ENCODE results near the gene MMRN1. TPM values are rescaled to one million over a fixed set of nuclear protein-coding genes. Genes with fewer than 3 reads are reported as not detected.

Gene MMRN1
- total RNA-seq, 2 experiments from 2014 or later, result not detected

DNA sequence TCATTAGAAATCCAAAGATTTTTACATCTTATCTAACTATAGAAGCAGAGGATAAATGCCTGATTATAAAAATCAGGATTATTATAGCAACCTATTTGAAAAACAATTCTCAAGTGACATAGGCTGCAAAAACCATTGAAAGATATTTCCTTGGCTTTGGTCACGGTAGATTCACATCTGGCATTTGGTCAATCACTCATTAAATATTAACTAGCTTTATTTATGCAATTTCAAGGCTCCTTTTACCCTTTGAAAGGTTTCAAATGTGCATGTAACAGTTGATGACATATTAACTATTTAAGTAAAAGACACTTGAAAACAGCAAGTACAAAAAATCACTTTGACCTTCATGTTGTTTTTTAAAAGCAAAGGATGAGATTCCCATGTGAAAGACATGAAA is 98.1 kb downstream of the MMRN1 start:
- ChIA-PET POLR2A (no interaction called here), CTCF (no interaction called here)

DNA sequence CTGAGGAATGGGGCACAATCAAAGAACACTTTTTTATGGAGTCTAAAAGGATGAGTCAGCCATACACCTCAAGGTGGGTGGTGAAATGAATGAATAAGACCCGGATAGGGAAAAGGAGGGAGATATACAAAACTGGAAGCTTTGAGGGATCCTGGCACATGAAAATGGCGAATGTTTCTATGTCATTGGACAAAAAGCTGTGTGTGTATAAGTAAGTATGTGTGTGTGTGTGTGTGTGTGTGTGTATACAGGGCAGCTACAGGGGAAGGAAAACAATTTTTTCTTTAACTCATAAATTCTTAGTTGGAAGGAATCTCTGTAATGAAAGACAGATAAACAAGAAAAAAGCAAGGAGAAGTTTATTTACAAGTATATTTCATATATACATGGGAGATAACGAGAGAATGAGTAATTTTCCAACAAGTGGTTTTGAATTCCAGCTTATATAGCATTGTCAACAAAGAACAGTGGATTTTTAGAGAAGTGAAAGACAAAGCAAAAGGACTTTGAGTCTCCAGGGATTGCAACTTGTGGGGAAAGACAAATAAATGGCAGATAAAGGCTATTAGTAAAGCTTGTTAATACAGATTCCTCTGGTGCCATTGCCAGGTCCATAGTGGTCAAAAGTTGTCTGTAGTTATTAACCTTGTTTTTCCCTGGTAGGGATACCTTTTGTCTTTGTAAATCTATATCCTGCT is 99.7 kb downstream of the MMRN1 start:
- CTCF ChIA-PET, result no interaction called here
- POLR2A ChIA-PET, result no interaction called here

DNA sequence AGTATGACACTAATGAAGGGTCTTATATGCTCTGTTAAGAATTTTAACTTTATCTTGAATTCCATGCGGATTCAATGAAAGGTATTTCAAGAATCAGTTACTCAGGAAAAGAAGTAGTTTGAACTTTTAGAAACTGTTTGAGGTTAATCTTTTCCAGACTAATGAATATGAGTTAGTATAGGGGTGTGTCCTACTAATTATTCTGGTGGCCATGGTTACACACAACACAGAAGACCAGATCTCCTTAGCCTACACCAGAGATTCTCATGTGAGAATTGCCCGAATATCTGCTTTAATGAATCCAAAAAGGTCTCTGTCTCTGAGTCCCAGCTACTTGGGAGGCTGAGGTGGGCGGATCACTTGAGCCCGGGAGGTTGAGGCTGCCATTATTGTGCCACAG is 100.4 kb downstream of the MMRN1 start:
- ChIA-PET CTCF (no interaction called here), POLR2A (no interaction called here)

DNA sequence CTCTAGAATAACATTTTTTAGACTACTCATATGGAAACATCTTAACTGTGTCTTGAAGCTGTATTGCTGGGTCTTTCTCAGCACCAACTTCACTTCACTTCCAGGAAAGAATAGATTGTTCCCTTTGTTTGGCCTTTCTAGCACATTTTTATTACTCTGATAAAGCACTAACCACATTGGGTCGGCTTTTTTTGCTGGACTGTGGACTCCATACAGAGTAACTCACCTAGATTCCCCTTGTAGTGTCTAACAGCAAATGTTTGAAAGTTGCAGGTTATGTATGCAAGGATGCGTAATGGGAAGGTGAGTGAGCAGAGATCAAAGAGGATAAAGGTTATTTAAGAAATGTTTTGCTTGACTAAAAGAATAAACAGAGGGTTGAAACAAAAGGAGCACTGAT is 101.2 kb downstream of the MMRN1 start:
- CTCF ChIA-PET, result no interaction called here
- POLR2A ChIA-PET, result no interaction called here

DNA sequence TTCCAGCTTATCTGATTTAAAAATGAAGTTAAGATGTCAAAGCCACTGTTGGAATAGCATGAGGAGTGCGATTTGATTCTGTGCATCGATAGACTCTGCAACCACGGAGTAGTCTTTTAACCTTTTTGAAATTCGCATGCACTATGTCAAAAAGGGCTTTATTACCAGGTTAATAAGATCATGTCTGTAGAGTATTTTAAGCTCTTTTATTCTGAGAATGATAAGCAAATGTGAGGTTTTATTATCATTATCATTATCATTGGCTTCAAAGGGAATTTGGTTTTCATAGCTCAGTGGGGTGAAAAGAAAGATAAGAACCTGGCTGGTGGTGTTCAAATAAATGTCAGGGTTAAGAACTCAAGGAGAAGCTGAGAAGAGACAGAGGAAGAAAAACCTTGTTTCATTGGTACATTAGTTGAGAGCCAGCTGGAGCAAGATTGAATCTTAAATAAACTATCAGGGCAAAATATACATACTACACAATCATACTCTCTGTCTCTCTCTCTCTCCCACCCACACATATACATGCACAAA is 102.6 kb downstream of the MMRN1 start:
- POLR2A ChIA-PET, result no interaction called here
- CTCF ChIA-PET, result no interaction called here

DNA sequence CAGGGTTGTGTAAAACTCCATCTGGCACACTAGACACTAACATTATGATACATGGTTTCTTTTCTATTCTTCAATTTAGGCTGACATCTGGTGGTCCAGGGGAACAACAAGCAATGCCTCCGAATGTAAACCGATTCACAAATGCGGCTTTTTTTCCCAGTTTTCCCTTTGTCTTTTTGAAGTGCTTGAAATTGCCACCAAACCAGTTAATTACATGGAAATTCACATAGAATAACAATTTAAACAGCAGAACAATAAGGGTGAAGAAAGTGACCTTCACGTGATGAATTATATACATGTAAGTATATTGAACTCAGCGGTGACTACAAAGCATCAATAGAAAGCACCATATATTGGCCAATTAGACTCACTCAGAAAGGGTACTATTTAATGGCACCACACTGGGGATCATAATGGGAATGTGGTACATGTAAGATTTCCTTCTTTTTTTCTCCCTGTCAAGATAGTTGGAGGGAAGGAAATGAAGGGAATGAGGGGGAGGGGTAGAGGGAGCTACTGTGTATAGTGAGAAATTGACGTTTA is 103.9 kb downstream of the MMRN1 start:
- POLR2A ChIA-PET, result no interaction called here
- CTCF ChIA-PET, result no interaction called here

DNA sequence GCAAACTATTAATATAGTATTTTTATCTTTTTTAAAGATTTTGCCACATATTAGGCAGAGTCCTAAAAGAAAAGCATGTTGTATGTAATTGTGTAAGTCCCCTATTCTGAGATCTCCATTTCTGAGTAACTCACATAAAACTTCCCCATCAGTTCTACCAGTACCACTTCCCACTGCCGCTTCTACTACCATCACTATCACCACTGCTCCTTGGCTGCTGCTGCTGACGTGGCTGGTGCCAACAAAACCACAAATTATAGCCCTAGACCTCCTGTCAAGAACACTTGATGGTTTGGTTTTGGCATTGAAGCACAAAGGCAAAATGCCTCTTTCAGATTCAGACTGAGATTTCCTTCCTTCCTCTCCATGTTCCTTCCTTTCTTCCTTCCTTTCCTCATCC is 106.4 kb downstream of the MMRN1 start:
- ChIA-PET CTCF (no interaction called here), POLR2A (no interaction called here)

DNA sequence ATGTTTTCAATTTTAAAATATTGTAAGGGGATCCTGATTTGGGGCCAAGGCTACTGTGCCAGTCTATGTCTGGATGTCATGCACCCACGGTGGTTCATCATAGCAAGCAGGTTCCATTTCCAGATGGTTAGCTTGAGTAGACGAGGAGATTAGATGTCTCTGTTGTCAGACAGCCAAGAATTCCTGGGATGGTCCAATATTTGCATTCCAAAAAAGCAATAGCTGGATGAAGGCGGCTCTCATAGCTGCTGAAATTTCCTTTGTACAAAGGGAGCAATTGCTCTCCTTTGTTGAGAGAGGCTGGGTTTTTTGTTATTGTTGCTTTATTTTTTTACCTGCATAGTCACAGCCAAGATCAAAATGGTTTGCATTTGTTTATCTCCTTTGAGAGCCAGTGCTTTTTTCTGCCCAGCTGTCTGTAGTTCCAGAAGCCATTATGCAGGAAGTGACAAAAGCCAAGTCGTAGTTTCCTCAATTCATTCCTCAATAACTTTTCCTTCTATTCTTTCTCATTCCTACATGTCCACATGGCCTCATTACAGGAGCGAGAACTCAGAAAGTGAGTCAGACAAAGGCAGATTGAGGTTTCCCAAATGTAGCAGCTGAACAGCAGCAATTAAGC is 107.9 kb downstream of the MMRN1 start:
- CTCF ChIA-PET, result no interaction called here
- POLR2A ChIA-PET, result no interaction called here

Other genes starting within 250 kb of the MMRN1 start
- gene SNCA, start 57.7 kb upstream of the MMRN1 start, total RNA-seq, result not detected
- under 1 TPM in 1 of 2 experiments, not detected in 1; 0.06 TPM for gene CCSER1, start 232.5 kb downstream of the MMRN1 start, total RNA-seq